ENCODE measurements around the gene RASGRP1.

Gene RASGRP1

GRCh38 chr15:38534691-38535090 lies 29.9 kb downstream of the RASGRP1 start:
- DNase-seq: no peak

GRCh38 chr15:38533926-38534325 lies 30.7 kb downstream of the RASGRP1 start:
- DNase-seq: no peak

- DNase-seq: no peak
These were observed 31.1 kb downstream of the RASGRP1 start for GRCh38 chr15:38533416-38533915.

- no peak for DNase-seq
These were observed 31.9 kb downstream of the RASGRP1 start for GRCh38 chr15:38532728-38533127.

GRCh38 chr15:38531509-38531908 lies 33.1 kb downstream of the RASGRP1 start:
- DNase-seq: no peak

- no peak for DNase-seq
These were observed 34.5 kb downstream of the RASGRP1 start for GRCh38 chr15:38530113-38530512.

GRCh38 chr15:38528294-38528693 lies 36.3 kb downstream of the RASGRP1 start:
- no peak for DNase-seq

- DNase-seq: no peak
These were observed 38.5 kb downstream of the RASGRP1 start for GRCh38 chr15:38526158-38526557.

- no peak for DNase-seq
These were observed 39.1 kb downstream of the RASGRP1 start for GRCh38 chr15:38525489-38525888.

- no peak for DNase-seq
These were observed 40.5 kb downstream of the RASGRP1 start for GRCh38 chr15:38524156-38524555.

- DNase-seq: no peak
These were observed 41.7 kb downstream of the RASGRP1 start for GRCh38 chr15:38522922-38523321.

- DNase-seq: no peak
These were observed 43.3 kb downstream of the RASGRP1 start for GRCh38 chr15:38521316-38521715.

- DNase-seq: no peak
These were observed 44.6 kb downstream of the RASGRP1 start for GRCh38 chr15:38520035-38520434.

GRCh38 chr15:38518084-38518483 lies 46.5 kb downstream of the RASGRP1 start:
- no peak for DNase-seq

GRCh38 chr15:38517312-38517975 lies 47.2 kb downstream of the RASGRP1 start:
- DNase-seq: no peak

GRCh38 chr15:38516626-38517025 lies 48.0 kb downstream of the RASGRP1 start:
- DNase-seq: no peak

GRCh38 chr15:38514601-38515000 lies 50.0 kb downstream of the RASGRP1 start:
- DNase-seq: no peak

GRCh38 chr15:38512901-38513300 lies 51.7 kb downstream of the RASGRP1 start:
- DNase-seq: no peak

GRCh38 chr15:38509152-38509551 lies 55.5 kb downstream of the RASGRP1 start:
- no peak for DNase-seq

- no peak for DNase-seq
These were observed 56.0 kb downstream of the RASGRP1 start for GRCh38 chr15:38508647-38509046.

- DNase-seq: no peak
These were observed 57.0 kb downstream of the RASGRP1 start for GRCh38 chr15:38507570-38507969.

GRCh38 chr15:38506997-38507396 lies 57.6 kb downstream of the RASGRP1 start:
- DNase-seq: no peak

- DNase-seq: no peak
These were observed 59.7 kb downstream of the RASGRP1 start for GRCh38 chr15:38504680-38505467.

GRCh38 chr15:38503496-38503895 lies 61.1 kb downstream of the RASGRP1 start:
- no peak for DNase-seq

Data from NCI-H1105 (cell line).